T-helper 2 cell treated with Interferon-gamma antibody and Interleukin-4, amounts not matched to agents 5 μg/mL and 100 μg/mL, for 36 hours (primary cell): Measurements from ENCODE around the gene RAB4A.
"Not testable (repeated sequence)": the region's sequence is repeated elsewhere in the genome, so short reads cannot be mapped to it uniquely, and the experiment has no call there.

Experiments used
- DNase-seq: peaks from one replicate; pipeline ENCODE4 v3.0.0; 2021; ENCODE audit warnings: low spot score
- H3K27ac Mint-ChIP-seq: one replicate; pipeline ENCODE4 v1.8.0; 2021; ENCODE audit warnings: mild to moderate bottlenecking, mixed read lengths
- H3K27me3 Mint-ChIP-seq: one replicate; pipeline ENCODE4 v1.8.0; 2021; ENCODE audit warnings: low read depth, mixed read lengths
- H3K36me3 Mint-ChIP-seq: one replicate; pipeline ENCODE4 v1.8.0; 2021; ENCODE audit warnings: low read depth, mixed read lengths
- H3K4me1 Mint-ChIP-seq: one replicate; pipeline ENCODE4 v1.8.0; 2021; ENCODE audit warnings: low read depth, mixed read lengths
- H3K4me3 Mint-ChIP-seq: one replicate; pipeline ENCODE4 v1.8.0; 2022; ENCODE audit warnings: mild to moderate bottlenecking, moderate library complexity, mixed read lengths
- H3K9me3 Mint-ChIP-seq: one replicate; pipeline ENCODE4 v1.8.0; 2021; ENCODE audit warnings: mixed read lengths

RAB4A gene

DNA sequence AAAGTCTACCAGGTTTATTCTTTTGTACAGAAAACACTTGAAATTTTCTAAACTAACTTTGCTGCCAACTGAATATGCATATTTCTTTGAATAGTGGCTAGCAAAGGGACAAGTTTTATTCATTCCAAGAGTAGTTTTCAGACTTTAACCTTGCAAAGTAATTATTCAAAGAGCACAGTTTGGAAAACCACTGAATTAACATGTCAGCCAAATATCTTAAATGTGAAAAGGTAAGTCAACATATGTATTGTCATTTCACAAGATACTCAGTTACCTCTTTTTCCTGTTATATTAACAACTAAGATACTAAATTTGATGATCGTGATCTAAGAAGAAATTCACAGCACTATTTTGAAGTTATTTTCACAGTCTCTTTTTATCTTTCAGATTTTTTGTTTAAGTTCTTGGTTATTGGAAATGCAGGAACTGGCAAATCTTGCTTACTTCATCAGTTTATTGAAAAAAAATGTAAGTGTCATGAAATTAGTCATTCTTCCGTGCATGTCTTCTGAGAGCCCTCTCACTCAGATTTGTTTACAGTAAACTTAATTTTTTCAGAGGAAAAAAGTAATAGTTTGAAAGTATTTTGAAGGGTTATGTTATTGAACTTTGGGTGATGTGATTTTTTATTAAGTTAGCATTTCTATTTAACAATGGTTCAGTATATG, 15.3 kb downstream of the RAB4A start:
- H3K27me3 Mint-ChIP-seq, result no peaks in the 10 kb centered on the region
- H3K4me1 Mint-ChIP-seq, result peaks cover 41% of the 10 kb centered on the region
- DNase-seq, result no peak
- peak overlapping the region; percentile 43 for H3K27ac Mint-ChIP-seq
- H3K4me3 Mint-ChIP-seq, result peak overlapping the region; percentile 48
- peaks cover 9% of the 10 kb centered on the region for H3K9me3 Mint-ChIP-seq
- peaks cover 46% of the 10 kb centered on the region for H3K36me3 Mint-ChIP-seq

GRCh38 chr1:229287267-229287666, 16.4 kb downstream of the RAB4A start:
- Mint-ChIP-seq H3K4me1 (peaks cover 37% of the 10 kb centered on the region), H3K9me3 (peaks cover 8% of the 10 kb centered on the region), H3K27me3 (no peaks in the 10 kb centered on the region), H3K27ac (no peak overlapping the region), H3K4me3 (no peak overlapping the region), H3K36me3 (peaks cover 47% of the 10 kb centered on the region)
- no peak for DNase-seq

DNA sequence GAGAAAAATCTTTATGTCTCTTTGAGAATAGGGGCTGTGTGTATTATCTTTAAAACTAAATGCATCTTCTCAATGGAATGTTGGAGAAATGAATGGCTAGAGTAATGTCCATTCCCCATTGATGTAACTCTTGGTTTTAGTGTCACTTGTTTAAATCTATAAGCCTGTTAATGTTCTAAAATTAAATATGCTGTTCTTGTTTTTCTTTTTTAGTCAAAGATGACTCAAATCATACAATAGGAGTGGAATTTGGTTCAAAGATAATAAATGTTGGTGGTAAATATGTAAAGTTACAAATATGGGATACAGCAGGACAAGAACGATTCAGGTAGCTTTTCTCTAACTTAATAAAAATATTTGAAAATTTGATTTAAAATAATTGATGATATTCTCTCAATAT, 17.6 kb downstream of the RAB4A start:
- no peak for DNase-seq
- no peak overlapping the region for H3K27ac Mint-ChIP-seq
- peaks cover 32% of the 10 kb centered on the region for H3K4me1 Mint-ChIP-seq
- H3K4me3 Mint-ChIP-seq, result no peak overlapping the region
- H3K36me3 Mint-ChIP-seq, result peaks cover 39% of the 10 kb centered on the region
- H3K9me3 Mint-ChIP-seq, result peaks cover 3% of the 10 kb centered on the region
- no peaks in the 10 kb centered on the region for H3K27me3 Mint-ChIP-seq

DNA sequence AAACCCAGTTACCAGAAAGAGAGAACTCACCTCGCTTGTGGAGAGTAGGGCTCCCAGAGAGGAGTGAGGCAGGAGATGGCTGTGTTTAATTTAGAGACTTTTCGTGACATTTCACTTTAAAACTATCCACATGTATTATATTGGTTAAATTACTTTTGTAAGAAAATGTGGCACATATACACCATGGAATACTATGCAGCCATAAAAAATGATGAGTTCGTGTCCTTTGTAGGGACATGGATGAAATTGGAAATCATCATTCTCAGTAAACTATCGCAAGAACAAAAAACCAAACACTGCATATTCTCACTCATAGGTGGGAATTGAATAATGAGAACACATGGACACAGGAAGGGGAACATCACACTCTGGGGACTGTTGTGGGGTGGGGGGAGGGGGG, 20.8 kb downstream of the RAB4A start:
- not testable (repeated sequence) for H3K27ac Mint-ChIP-seq, DNase-seq, H3K27me3 Mint-ChIP-seq, H3K9me3 Mint-ChIP-seq, H3K4me3 Mint-ChIP-seq
- Mint-ChIP-seq H3K4me1 (peaks cover 14% of the 10 kb centered on the region), H3K36me3 (peaks cover 46% of the 10 kb centered on the region)

GRCh38 chr1:229293528-229294204, 22.8 kb downstream of the RAB4A start:
- H3K36me3 Mint-ChIP-seq, result peaks cover 35% of the 10 kb centered on the region
- no peak overlapping the region for H3K27ac Mint-ChIP-seq
- no peak overlapping the region for H3K4me3 Mint-ChIP-seq
- peaks cover 3% of the 10 kb centered on the region for H3K9me3 Mint-ChIP-seq
- H3K27me3 Mint-ChIP-seq, result no peaks in the 10 kb centered on the region
- DNase-seq, result no peak
- no peaks in the 10 kb centered on the region for H3K4me1 Mint-ChIP-seq

- Mint-ChIP-seq H3K4me1 (no peaks in the 10 kb centered on the region), H3K4me3 (no peak overlapping the region), H3K27me3 (no peaks in the 10 kb centered on the region), H3K27ac (no peak overlapping the region), H3K9me3 (peaks cover 3% of the 10 kb centered on the region), H3K36me3 (peaks cover 37% of the 10 kb centered on the region)
- no peak for DNase-seq
Measured at GRCh38 chr1:229295745-229296144, 24.8 kb downstream of the RAB4A start.

DNA sequence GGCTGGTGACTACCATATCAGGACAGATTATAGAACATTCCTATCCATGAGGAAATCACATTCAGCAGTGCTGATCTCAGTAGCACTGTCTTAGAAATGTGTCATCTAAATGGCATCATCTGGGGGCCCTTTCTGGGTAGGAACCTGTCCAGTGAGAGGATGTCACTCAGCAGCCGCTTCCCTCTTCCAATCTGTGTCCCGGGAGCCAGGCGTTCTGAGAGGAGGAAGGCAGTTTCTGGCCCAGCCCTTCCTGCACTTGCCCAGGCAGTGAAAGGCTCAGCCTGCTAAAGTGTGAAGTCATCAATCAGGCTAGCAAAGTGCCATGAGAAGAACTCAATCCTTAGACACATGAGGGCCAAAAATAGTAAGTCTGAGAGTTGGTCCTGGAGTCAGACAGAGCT, 25.6 kb downstream of the RAB4A start:
- no peak for DNase-seq

GRCh38 chr1:229297746-229298145, 26.8 kb downstream of the RAB4A start:
- Mint-ChIP-seq H3K27me3 (no peaks in the 10 kb centered on the region), H3K4me3 (no peak overlapping the region), H3K27ac (no peak overlapping the region), H3K36me3 (peaks cover 34% of the 10 kb centered on the region), H3K9me3 (no peaks in the 10 kb centered on the region), H3K4me1 (no peaks in the 10 kb centered on the region)
- no peak for DNase-seq

More for the DNA sequence above, 25.6 kb downstream of the RAB4A start:
- Mint-ChIP-seq H3K4me3 (no peak overlapping the region), H3K27ac (no peak overlapping the region), H3K27me3 (no peaks in the 10 kb centered on the region), H3K9me3 (peaks cover under 1% of the 10 kb centered on the region), H3K36me3 (peaks cover 34% of the 10 kb centered on the region), H3K4me1 (no peaks in the 10 kb centered on the region)

GRCh38 chr1:229298420-229298819, 27.5 kb downstream of the RAB4A start:
- no peaks in the 10 kb centered on the region for H3K27me3 Mint-ChIP-seq
- peaks cover 40% of the 10 kb centered on the region for H3K36me3 Mint-ChIP-seq
- no peak overlapping the region for H3K4me3 Mint-ChIP-seq
- peaks cover 1% of the 10 kb centered on the region for H3K4me1 Mint-ChIP-seq
- H3K9me3 Mint-ChIP-seq, result no peaks in the 10 kb centered on the region
- no peak for DNase-seq
- no peak overlapping the region for H3K27ac Mint-ChIP-seq

- H3K4me3 Mint-ChIP-seq, result no peak overlapping the region
- H3K36me3 Mint-ChIP-seq, result peaks cover 40% of the 10 kb centered on the region
- peaks cover 6% of the 10 kb centered on the region for H3K4me1 Mint-ChIP-seq
- H3K9me3 Mint-ChIP-seq, result no peaks in the 10 kb centered on the region
- H3K27ac Mint-ChIP-seq, result no peak overlapping the region
- DNase-seq, result no peak
- H3K27me3 Mint-ChIP-seq, result no peaks in the 10 kb centered on the region
Measured at GRCh38 chr1:229298887-229299503, 28.1 kb downstream of the RAB4A start.

- peaks cover 6% of the 10 kb centered on the region for H3K4me1 Mint-ChIP-seq
- H3K4me3 Mint-ChIP-seq, result no peak overlapping the region
- H3K9me3 Mint-ChIP-seq, result no peaks in the 10 kb centered on the region
- H3K36me3 Mint-ChIP-seq, result peaks cover 44% of the 10 kb centered on the region
- no peak for DNase-seq
- H3K27me3 Mint-ChIP-seq, result no peaks in the 10 kb centered on the region
- no peak overlapping the region for H3K27ac Mint-ChIP-seq
Measured at GRCh38 chr1:229300099-229300757, 29.3 kb downstream of the RAB4A start.

DNA sequence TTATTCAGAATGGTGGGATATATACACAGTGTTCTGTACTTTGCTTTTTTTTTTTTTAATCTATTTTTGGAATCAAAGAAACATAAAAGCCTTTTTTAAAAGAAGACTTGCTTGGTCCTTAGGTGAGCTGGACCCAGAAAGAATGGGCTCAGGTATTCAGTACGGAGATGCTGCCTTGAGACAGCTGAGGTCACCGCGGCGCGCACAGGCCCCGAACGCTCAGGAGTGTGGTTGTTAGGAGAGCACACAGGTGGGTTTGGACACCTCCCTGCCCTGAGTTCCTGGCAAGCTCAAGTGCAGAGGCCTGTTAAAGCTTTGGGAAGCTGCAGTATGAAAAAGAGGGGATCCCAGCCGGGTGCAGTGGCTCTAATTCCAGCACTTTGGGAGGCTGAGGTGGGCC, 31.8 kb downstream of the RAB4A start:
- peaks cover 44% of the 10 kb centered on the region for H3K36me3 Mint-ChIP-seq
- H3K4me3 Mint-ChIP-seq, result no peak overlapping the region
- no peak for DNase-seq
- H3K9me3 Mint-ChIP-seq, result no peaks in the 10 kb centered on the region
- no peak overlapping the region for H3K27ac Mint-ChIP-seq
- H3K27me3 Mint-ChIP-seq, result no peaks in the 10 kb centered on the region
- peaks cover 7% of the 10 kb centered on the region for H3K4me1 Mint-ChIP-seq

DNA sequence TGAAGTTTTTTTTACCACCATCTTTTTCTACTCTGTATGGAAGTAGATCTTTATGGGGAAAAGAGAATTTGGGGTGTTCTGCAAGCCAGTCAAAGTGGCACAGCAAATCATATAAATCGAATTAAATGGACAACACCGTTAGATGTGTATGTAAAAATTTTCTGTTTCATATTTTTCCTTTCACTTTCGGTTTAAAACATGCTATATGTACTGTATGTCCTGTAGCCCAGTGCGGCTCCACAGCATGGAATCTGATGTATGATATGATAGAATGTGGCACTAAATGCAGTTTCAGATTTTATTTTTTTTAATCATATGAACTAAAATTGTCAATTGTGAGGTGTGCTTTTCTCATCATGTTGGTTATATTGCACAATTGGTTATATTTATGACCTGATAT, 32.9 kb downstream of the RAB4A start:
- peaks cover 45% of the 10 kb centered on the region for H3K36me3 Mint-ChIP-seq
- DNase-seq, result no peak
- no peak overlapping the region for H3K27ac Mint-ChIP-seq
- H3K9me3 Mint-ChIP-seq, result no peaks in the 10 kb centered on the region
- peaks cover 7% of the 10 kb centered on the region for H3K4me1 Mint-ChIP-seq
- H3K27me3 Mint-ChIP-seq, result no peaks in the 10 kb centered on the region
- H3K4me3 Mint-ChIP-seq, result no peak overlapping the region

GRCh38 chr1:229305392-229305791, 34.5 kb downstream of the RAB4A start:
- no peak overlapping the region for H3K4me3 Mint-ChIP-seq
- no peaks in the 10 kb centered on the region for H3K9me3 Mint-ChIP-seq
- peaks cover 33% of the 10 kb centered on the region for H3K36me3 Mint-ChIP-seq
- no peak for DNase-seq
- no peaks in the 10 kb centered on the region for H3K27me3 Mint-ChIP-seq
- peaks cover 7% of the 10 kb centered on the region for H3K4me1 Mint-ChIP-seq
- no peak overlapping the region for H3K27ac Mint-ChIP-seq
